Gastrocnemius medialis (tissue), 4 donors: ENCODE results near the gene DMRT3.

ENCODE experiments used
- CTCF ChIP-seq, 5 experiments: fragments of 450-650 bp in 3 of 5; fragments of 200-600 bp in 2 of 5; sonication (generic) in 2 of 5; IDR thresholded peaks in 4 of 5; conservative IDR thresholded peaks in 1 of 5; 1 replicate in 4 of 5; 2 replicates in 1 of 5; pipeline ENCODE4 v1.5.1; 2016 to 2019; ENCODE audit warnings: antibody characterized with exemption in 5 of 5, mild to moderate bottlenecking in 3 of 5, moderate library complexity in 3 of 5
- POLR2A ChIP-seq, 2 donors: fragments of 450-650 bp; IDR thresholded peaks; one replicate each; pipeline ENCODE4 v1.6.1; 2017; ENCODE audit warnings: antibody characterized with exemption in 2 of 2, mild to moderate bottlenecking in 2 of 2, moderate library complexity in 2 of 2

GRCh38 chr9:1025131-1025530 lies 48.7 kb downstream of the DMRT3 start:
- TF ChIP-seq CTCF (IDR thresholded peaks at IDR 0.05 in 4 of 5, conservative IDR thresholded peaks at IDR 0.05 in 1 of 5) (no peak), POLR2A (IDR thresholded peaks at IDR 0.05) (no peak)
